HL-60 (cell line): ENCODE data around the gene OSBPL5.

Experiments
- DNase-seq, 2 experiments: peaks; one replicate each; pipeline ENCODE4 v3.0.0-alpha.2; 2010 to 2020; ENCODE audit warnings: low read depth in 1 of 2, low spot score in 1 of 2
- H3K27ac ChIP-seq: fragments of 250-450 bp; sonication (Bioruptor Pico); replicated peaks from 2 replicates; pipeline ENCODE4 v1.5.1; 2020; ENCODE audit warnings: mild to moderate bottlenecking, moderate library complexity
- H3K27me3 ChIP-seq: fragments of 250-450 bp; sonication (Bioruptor Pico); 2 replicates; pipeline ENCODE4 v1.5.1; 2021; ENCODE audit warnings: mild to moderate bottlenecking, moderate library complexity; ENCODE audit not compliant: insufficient read depth, poor library complexity, severe bottlenecking
- H3K4me3 ChIP-seq: replicated peaks from 2 replicates; pipeline ENCODE4 v1.5.1; 2011; ENCODE audit warnings: mild to moderate bottlenecking, control low read depth, low read length; ENCODE audit not compliant: insufficient read depth
- GABPA ChIP-seq: IDR thresholded peaks from 2 replicates; pipeline ENCODE4 v1.6.1; 2012; ENCODE audit warnings: low read depth
- POLR2AphosphoS5 ChIP-seq: IDR thresholded peaks from 2 replicates; pipeline ENCODE4 v1.6.1; 2012; ENCODE audit warnings: low read depth
- REST ChIP-seq: IDR thresholded peaks from 2 replicates; pipeline ENCODE4 v1.6.1; 2012; ENCODE audit warnings: low read depth; ENCODE audit not compliant: insufficient replicate concordance
- SPI1 ChIP-seq: IDR thresholded peaks from 2 replicates; pipeline ENCODE4 v1.6.1; 2012; ENCODE audit warnings: low read depth, mild to moderate bottlenecking, borderline replicate concordance
- TF ChIP-seq, protein P1 (sequence below): IDR thresholded peaks from one replicate; pipeline ENCODE4 v1.5.1; 2011; ENCODE audit warnings: low read length, control low read depth, inconsistent platforms; ENCODE audit not compliant: insufficient read depth

OSBPL5 gene

DNA sequence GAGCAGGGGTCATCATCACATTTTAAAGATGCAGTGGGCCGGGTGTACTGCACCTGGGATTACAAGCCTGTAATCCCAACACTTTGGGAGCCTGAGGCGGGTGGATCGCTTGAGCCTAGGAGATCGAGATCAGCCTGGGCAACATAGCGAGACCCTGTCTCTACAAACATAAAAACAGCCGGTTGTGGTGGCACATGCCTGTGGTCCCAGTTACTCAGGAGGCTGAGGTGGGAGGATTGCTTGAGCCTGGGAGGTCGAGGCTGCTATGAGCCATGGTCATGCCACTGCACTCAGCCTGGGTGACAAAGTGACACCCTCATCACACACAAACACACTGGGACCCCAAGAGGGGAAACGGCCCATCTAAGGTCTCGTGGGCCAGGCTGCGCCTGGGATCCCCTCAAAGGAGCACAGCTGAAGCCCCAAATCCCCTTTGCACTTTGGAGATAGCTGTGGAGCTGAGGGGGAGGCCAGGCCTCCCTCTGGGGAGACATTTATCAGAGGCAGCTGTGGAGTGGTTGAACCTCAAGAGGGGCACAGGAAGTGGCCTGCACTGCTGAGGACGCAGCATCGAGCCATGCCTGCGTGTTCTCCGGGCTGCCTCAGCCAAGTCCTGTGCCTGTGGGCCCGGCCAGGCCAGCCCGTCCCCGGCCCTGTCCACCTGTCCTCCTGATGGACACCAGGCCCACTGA, 27.5 kb downstream of the OSBPL5 start:
- H3K4me3 ChIP-seq, result no peak overlapping the region
- TF ChIP-seq SPI1 (no peak), GABPA (no peak), POLR2AphosphoS5 (0 out of 2 replicates have a peak, but pooled peaks have one; percentile 6), REST (no peak)
- TF ChIP-seq, protein P1, sequence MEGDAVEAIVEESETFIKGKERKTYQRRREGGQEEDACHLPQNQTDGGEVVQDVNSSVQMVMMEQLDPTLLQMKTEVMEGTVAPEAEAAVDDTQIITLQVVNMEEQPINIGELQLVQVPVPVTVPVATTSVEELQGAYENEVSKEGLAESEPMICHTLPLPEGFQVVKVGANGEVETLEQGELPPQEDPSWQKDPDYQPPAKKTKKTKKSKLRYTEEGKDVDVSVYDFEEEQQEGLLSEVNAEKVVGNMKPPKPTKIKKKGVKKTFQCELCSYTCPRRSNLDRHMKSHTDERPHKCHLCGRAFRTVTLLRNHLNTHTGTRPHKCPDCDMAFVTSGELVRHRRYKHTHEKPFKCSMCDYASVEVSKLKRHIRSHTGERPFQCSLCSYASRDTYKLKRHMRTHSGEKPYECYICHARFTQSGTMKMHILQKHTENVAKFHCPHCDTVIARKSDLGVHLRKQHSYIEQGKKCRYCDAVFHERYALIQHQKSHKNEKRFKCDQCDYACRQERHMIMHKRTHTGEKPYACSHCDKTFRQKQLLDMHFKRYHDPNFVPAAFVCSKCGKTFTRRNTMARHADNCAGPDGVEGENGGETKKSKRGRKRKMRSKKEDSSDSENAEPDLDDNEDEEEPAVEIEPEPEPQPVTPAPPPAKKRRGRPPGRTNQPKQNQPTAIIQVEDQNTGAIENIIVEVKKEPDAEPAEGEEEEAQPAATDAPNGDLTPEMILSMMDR, result no peak
- H3K27ac ChIP-seq, result peak overlapping the region; percentile 74
- DNase-seq, result peak in 1 of 2 experiments; percentile 45
- no peaks in the 10 kb centered on the region for H3K27me3 ChIP-seq

DNA sequence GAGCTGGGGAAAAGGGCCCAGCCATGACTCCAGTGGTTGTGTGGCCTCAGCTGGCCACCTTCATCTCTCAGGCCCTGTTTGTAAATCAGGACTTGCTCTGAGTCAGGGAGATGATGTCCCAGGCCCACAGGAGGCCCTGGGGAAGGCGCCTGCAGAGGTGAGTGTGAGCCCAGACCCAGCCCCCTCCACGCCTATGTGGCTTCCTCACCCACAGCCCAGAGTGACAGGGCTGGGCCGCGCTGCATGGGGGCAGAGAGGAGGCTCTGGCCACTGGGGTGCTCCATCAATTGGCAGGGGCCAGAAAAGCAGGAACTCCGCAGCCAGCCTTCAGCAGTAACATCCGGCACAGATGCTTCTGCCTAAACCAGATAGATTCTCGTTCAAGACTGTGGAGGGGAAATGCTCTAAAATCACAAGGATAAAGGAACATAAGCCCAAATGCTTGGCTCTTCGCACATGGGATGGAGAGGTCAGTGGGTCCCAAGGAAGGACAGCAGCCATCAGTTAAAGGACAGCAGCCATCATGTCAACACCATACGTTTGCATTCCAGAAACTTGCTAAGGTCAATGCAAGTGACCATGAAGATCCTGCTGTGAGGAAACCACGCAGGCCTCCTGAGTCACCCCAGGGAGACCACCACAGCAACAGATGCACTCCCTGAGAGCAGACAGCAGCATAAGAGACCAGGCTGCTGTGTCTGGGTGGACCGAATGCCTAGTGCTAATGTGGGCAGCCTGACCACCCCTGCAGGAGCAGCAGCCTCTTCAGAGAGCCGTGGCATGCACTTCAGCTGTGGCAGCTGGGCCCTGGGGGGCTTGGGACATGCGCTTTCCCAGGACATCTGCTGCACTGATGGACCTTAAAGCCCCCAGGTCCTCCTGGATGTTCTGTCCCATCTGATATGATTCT, 28.3 kb downstream of the OSBPL5 start:
- peak overlapping the region; percentile 74 for H3K27ac ChIP-seq
- DNase-seq, result peak in 1 of 2 experiments; percentile 88
- TF ChIP-seq GABPA (peak; percentile 61; the same call in 1 of the 2 replicates), POLR2AphosphoS5 (peak; percentile 71; the same call in 1 of the 2 replicates), REST (no peak), SPI1 (peak; percentile 75)
- TF ChIP-seq, protein P1, result no peak
- no peak overlapping the region for H3K4me3 ChIP-seq
- no peaks in the 10 kb centered on the region for H3K27me3 ChIP-seq

DNA sequence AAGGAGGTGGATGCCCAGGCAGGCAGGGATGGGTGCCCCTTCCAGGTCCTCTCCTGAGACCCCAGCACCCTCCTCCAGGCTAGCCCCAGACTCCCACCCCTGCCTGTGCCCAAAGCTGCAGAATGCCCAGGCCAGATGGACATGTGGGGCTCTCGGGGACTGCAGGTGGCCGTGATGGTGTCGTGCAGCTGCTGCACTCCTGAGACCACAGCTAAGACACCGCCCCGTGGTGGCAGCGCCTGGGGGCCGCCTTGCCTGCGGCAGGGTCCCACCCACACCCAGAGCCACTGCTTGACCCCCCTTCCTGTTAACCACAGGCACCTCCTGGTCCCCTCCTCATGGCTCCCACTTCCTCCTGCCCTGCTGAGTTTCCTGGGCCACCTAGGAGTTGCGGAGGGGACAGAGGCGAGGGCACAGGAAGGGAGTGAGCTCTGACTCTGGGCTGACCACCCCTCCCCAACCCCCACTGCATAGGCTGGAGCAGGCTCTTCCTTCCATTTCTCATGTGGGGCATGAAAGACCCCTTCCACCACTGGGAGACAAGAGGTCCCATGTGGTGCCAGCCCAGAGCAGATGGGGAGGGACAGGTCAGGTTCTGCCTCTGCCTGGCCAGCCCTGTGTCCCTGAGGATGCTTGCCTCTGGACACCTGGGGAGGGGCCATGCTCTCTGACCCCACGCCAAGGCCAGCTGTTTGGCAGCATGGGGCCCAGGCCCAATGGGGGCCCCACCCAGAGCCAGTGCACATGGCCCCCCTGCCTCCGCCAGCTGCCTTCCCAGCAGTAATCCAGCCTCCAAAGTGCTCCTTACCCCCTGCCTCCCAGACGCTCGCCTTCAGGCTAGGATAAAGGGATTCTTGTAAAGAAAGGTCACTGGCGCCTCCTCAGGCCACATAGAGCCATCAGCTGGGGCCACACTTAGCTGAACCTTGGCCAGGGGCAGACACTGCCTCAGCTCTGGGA, 29.3 kb downstream of the OSBPL5 start:
- TF ChIP-seq, protein P1, result no peak
- no peak for TF ChIP-seq REST
- peak; percentile 57 for TF ChIP-seq GABPA
- TF ChIP-seq POLR2AphosphoS5, result peak; percentile 87
- peak; percentile 86 for TF ChIP-seq SPI1
- Histone ChIP-seq H3K4me3 (no peak overlapping the region), H3K27ac (peak overlapping the region; percentile 74)

More for the DNA sequence above, 29.3 kb downstream of the OSBPL5 start:
- H3K27me3 ChIP-seq, result no peaks in the 10 kb centered on the region
- DNase-seq, result peak in 1 of 2 experiments; percentile 84
